Muscle layer of colon (tissue), 2 donors: ENCODE measurements around the gene DCLK1.
A peak's percentile ranks its signal among the peaks of the same experiment; 100 is the strongest.

ENCODE experiments used
- H3K27ac ChIP-seq: one replicate; pipeline ENCODE4 v1.7.0; 2013; ENCODE audit warnings: low read depth, mild to moderate bottlenecking, low read length, moderate library complexity
- H3K27me3 ChIP-seq, 2 donors: one replicate each; pipeline ENCODE4 v1.7.0; 2013; ENCODE audit warnings: low read length in 2 of 2, mild to moderate bottlenecking in 2 of 2; ENCODE audit not compliant: insufficient read depth in 2 of 2, control insufficient read depth in 1 of 2
- H3K36me3 ChIP-seq: one replicate; pipeline ENCODE4 v1.7.0; 2013; ENCODE audit warnings: mild to moderate bottlenecking, low read length; ENCODE audit not compliant: insufficient read depth
- H3K4me1 ChIP-seq: one replicate; pipeline ENCODE4 v1.7.0; 2013; ENCODE audit warnings: mild to moderate bottlenecking, low read length; ENCODE audit not compliant: insufficient read depth
- H3K4me3 ChIP-seq, 2 donors: one replicate each; pipeline ENCODE4 v1.7.0; 2013; ENCODE audit warnings: low read length in 2 of 2, low read depth in 1 of 2, mild to moderate bottlenecking in 1 of 2, moderate library complexity in 1 of 2
- H3K9ac ChIP-seq: one replicate; pipeline ENCODE4 v1.7.0; 2013; ENCODE audit warnings: low read length
- H3K9me3 ChIP-seq: one replicate; pipeline ENCODE4 v1.7.0; 2013; ENCODE audit warnings: mild to moderate bottlenecking, low read length
- donor health status: abdominal sarcoma.
- donor health status: Adenocarcinoma of cecum.

The DCLK1 gene

DNA sequence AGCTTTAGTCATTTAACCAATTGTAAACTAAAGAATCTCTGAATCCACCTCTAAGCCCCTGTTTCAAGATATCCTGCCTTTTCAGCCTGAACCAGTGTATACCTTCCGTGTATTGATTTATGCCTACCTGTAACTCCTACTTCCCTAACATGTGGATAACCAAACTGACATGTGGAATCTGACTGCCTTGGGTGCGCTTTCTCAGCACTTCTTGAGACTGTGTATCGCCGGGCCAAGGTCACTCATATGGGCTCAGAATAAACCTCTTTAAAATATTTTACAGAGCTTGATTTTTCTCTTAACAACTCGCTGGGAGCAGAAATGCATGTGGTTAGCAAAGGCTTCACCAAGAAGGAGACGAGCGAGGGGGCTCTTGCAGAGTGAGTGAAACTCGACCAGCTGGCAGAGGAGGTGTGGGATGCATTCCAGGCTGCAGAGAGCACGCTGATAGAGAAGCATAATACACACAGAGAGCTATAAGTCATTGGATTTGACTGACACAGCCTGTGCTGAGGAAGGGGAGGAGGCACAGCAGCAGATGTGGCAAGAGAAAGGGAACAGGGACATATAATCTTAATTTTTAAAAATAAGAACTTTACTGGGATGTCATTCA lies 386.5 kb downstream of the DCLK1 start:
- Histone ChIP-seq H3K9ac (no peak overlapping the region), H3K36me3 (no peaks in the 10 kb centered on the region), H3K9me3 (no peaks in the 10 kb centered on the region), H3K4me1 (no peaks in the 10 kb centered on the region), H3K27me3 (no peaks in the 10 kb centered on the region), H3K4me3 (no peak overlapping the region), H3K27ac (no peak overlapping the region)

DNA sequence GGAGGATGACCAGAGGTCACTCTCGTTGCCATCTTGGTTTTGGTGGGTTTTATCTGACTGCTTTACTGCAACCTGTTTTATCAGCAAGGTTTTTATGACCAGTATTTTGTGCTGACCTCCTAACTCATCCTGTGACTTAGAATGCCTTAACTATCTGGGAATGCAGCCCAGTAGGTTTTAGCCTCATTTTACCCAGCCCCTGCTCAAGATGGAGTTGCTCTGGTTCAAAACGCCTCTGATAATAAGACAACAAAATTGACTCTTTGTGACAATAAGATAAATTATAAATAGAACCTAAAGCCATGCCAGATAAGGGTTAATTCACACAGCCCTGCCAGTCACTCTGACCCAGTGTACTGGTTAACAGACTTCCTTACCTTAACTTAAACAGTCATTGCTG lies 387.0 kb downstream of the DCLK1 start:
- Histone ChIP-seq H3K27ac (no peak overlapping the region), H3K27me3 (no peaks in the 10 kb centered on the region), H3K9me3 (no peaks in the 10 kb centered on the region), H3K4me1 (no peaks in the 10 kb centered on the region), H3K4me3 (no peak overlapping the region), H3K9ac (no peak overlapping the region), H3K36me3 (no peaks in the 10 kb centered on the region)

DNA sequence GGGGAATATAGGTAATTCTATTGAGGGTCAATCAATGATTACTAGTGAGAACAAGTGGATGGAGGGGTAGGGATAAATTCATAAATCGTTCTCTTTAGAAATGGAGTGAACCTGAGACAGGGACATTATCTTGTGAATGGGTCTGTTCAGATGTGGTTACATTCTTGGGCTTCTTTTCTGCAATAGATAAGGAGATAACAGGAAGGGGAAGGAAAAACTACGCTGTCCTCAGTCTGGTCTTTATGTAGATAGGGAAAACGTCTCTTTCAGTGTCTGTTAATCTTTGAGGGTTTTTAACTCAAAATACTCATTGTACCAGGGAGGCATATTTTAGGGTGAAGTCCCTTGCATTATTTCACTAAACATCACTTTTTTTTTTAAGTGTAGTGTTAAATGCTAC lies 388.0 kb downstream of the DCLK1 start:
- no peaks in the 10 kb centered on the region for H3K36me3 ChIP-seq
- H3K9ac ChIP-seq, result no peak overlapping the region
- H3K27ac ChIP-seq, result no peak overlapping the region
- H3K9me3 ChIP-seq, result no peaks in the 10 kb centered on the region
- H3K27me3 ChIP-seq, result no peaks in the 10 kb centered on the region
- no peak overlapping the region for H3K4me3 ChIP-seq
- H3K4me1 ChIP-seq, result no peaks in the 10 kb centered on the region

DNA sequence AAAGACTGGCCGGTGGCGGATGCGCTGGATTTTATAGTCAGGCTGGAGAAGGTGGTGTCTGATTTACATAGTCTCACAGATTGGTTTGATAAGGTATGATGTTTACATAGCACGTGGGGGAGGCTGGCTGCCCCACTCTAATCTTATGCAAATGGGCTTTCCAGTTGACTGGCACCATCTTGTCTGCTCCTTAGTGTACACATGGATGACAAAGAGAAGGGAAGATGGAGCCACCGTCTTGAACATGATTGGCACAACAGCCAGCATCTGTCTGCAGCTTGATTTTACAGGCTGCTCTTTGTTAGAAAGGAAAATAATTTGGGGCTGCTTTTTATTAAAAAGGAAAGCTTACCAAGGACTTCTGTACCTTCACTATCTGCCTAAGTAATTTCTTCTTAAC lies 389.5 kb downstream of the DCLK1 start:
- Histone ChIP-seq H3K9ac (no peak overlapping the region), H3K4me1 (no peaks in the 10 kb centered on the region), H3K4me3 (no peak overlapping the region), H3K27me3 (no peaks in the 10 kb centered on the region), H3K27ac (no peak overlapping the region), H3K9me3 (no peaks in the 10 kb centered on the region), H3K36me3 (no peaks in the 10 kb centered on the region)

DNA sequence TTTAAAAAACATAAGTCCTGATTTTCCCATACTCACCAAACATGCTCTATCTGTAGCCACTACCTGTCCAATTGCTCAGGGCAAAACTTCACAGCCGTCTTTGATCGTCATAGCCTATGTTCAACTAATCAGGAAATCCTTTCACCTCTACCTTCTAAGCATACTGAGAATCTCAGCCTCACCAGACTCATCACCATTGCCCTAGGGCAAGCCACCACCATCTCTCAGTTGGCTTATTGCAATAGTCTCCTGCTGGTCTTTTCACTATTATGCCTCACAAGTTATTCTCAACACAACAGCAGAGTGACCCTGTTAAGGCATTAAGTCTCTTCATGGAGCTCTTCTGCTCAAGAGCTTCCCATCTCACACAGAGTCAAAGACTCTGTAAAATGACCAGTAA lies 394.3 kb downstream of the DCLK1 start:
- Histone ChIP-seq H3K27ac (no peak overlapping the region), H3K9me3 (no peaks in the 10 kb centered on the region), H3K36me3 (no peaks in the 10 kb centered on the region), H3K27me3 (no peaks in the 10 kb centered on the region), H3K4me1 (peaks cover 19% of the 10 kb centered on the region), H3K9ac (no peak overlapping the region), H3K4me3 (no peak overlapping the region)

DNA sequence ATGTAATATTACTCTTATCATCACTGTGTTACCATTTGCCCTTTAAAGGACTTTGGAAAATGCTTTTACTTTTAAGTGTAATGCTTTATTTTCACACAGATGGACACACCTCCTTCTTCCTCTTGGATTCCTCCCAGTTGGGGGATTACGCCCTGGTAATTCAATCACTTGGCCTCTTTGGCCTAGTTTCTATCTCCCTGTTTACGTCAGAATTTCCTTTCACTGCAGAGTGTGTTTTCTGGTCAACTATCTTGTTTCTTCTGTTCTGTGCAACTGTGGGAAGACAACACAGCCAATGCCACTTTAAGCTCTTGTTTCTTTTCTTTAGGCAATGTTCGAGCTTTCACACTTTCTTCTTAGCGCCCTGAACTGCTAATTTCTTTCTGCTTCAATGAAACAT lies 397.4 kb downstream of the DCLK1 start:
- Histone ChIP-seq H3K9ac (no peak overlapping the region), H3K4me3 (no peak overlapping the region), H3K27ac (no peak overlapping the region), H3K4me1 (peaks cover 19% of the 10 kb centered on the region), H3K36me3 (no peaks in the 10 kb centered on the region), H3K9me3 (no peaks in the 10 kb centered on the region), H3K27me3 (no peaks in the 10 kb centered on the region)

DNA sequence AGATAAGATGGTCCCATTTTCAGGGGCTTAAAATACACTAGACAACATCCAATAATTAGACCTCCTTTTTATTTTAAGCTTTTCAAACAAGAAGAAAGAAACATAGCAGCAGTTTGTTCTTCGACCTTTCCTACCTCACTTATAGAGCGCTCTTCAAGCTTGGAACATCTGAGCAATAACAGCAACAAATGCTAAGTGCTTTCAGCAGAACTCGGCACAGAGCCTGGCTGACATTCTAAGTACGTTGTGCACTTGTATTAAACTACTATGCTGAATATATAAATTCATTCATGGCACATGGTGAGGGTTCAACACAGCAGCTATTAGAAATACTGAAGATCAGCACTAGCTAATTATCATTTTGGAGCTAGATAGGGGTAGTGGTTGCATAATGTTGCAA lies 398.6 kb downstream of the DCLK1 start:
- H3K4me1 ChIP-seq, result peaks cover 24% of the 10 kb centered on the region

DNA sequence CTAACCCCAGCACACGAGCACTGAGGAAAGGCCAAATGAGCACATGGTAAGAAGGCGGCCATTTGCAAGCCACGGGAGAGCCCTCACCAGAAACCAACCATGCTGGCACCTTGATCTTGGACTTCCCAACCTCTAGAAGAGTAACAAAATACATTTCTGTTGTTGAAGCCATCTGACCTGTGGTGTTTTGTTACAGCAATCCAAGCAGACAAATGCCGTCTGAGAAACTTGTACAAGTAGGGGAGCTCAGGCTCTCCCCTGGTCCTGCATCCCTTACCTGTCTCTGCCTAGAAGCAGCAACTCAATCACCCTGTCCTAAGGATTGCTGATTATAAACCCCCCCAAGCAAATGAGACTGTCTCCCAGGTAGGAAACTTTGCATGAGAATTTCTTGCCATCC lies 399.7 kb downstream of the DCLK1 start:
- Histone ChIP-seq H3K9ac (no peak overlapping the region), H3K36me3 (no peaks in the 10 kb centered on the region), H3K4me3 (no peak overlapping the region)

More for the DNA sequence above, 398.6 kb downstream of the DCLK1 start:
- no peak overlapping the region for H3K9ac ChIP-seq
- H3K27me3 ChIP-seq, result no peaks in the 10 kb centered on the region
- H3K27ac ChIP-seq, result no peak overlapping the region
- H3K36me3 ChIP-seq, result no peaks in the 10 kb centered on the region
- H3K9me3 ChIP-seq, result no peaks in the 10 kb centered on the region
- H3K4me3 ChIP-seq, result no peak overlapping the region

DNA sequence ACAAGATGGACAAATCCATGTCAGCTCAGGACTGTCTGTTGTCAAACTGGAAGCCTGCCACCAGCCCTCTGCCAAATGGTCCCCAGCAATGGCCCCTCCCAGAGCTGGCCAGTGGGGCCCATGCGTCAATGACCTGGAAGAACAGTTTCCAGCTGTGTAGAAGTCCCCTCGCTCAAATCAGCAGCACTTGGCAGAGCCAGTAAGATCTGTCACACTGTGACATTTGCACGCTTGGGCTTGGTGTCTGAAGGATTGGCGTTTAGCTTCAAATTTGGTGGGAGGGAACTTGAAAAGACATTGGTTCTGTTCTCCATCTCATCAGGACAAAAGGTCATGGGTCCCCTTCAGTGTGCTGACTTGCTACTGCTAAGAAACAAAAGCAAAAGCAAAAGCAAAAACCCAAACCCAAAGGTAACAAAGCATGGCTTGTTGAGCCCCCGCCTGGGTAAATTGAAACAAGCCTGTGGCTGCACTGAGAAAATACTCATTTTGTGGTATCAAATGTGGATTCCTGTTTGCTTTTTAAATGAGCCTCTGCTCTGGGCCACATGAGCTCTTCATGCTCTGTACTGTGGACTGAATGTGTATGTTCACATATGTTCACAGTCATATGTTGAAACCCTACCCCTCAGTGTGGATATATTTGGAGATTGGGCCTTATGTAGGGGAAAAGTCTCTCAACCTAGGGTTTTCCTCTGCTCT lies 401.1 kb downstream of the DCLK1 start:
- H3K9ac ChIP-seq, result no peak overlapping the region
- no peaks in the 10 kb centered on the region for H3K36me3 ChIP-seq
- no peaks in the 10 kb centered on the region for H3K9me3 ChIP-seq
- peaks cover 26% of the 10 kb centered on the region for H3K4me1 ChIP-seq
- H3K27ac ChIP-seq, result no peak overlapping the region
- H3K4me3 ChIP-seq, result no peak overlapping the region
- no peaks in the 10 kb centered on the region for H3K27me3 ChIP-seq

More for the DNA sequence above, 399.7 kb downstream of the DCLK1 start:
- no peaks in the 10 kb centered on the region for H3K9me3 ChIP-seq
- no peak overlapping the region for H3K27ac ChIP-seq
- H3K4me1 ChIP-seq, result peaks cover 25% of the 10 kb centered on the region
- no peaks in the 10 kb centered on the region for H3K27me3 ChIP-seq

DNA sequence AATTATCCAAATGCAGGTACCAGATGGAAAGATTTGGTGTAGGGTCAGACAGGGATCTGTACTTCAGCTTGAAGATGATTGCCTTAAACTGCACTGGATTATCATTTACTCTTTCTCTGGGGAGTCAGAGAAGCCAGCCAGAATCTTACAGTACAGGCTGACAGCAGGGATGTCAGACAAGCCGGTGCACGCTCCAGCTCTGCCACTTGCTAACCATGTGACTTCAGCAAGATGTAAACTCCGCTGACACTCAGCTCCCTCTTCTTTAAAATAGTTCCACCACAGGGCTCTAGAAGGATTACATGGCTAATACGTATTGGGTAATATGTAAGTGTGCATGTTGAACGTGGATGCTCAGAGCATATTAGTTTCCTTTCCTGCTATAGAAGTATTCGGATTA lies 403.3 kb downstream of the DCLK1 start:
- no peaks in the 10 kb centered on the region for H3K36me3 ChIP-seq
- H3K27me3 ChIP-seq, result no peaks in the 10 kb centered on the region
- no peak overlapping the region for H3K4me3 ChIP-seq
- H3K4me1 ChIP-seq, result peaks cover 38% of the 10 kb centered on the region
- no peak overlapping the region for H3K9ac ChIP-seq
- H3K9me3 ChIP-seq, result no peaks in the 10 kb centered on the region
- H3K27ac ChIP-seq, result no peak overlapping the region

DNA sequence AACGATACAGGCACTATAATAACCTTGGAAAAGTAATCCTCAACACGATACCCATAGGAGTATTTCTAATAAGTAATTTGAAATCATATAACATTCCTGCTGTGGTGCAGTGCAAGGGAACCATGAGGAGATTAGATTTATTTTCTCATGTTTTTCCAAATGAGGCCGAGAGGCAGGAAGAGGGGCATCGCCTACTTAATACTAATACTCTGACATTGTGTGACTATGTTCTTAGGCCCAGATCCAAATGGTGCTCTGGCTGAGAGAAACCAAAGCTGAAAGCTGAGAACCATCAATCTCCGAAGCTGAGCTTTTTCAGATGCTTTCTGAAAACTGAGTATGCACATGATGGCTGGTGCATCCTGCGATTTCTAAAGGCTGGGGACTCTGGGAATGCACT lies 406.7 kb downstream of the DCLK1 start:
- no peaks in the 10 kb centered on the region for H3K27me3 ChIP-seq
- H3K4me1 ChIP-seq, result peaks cover 51% of the 10 kb centered on the region
- H3K27ac ChIP-seq, result peak overlapping the region; percentile 32
- no peaks in the 10 kb centered on the region for H3K36me3 ChIP-seq
- H3K9me3 ChIP-seq, result no peaks in the 10 kb centered on the region
- no peak overlapping the region for H3K4me3 ChIP-seq
- H3K9ac ChIP-seq, result no peak overlapping the region

DNA sequence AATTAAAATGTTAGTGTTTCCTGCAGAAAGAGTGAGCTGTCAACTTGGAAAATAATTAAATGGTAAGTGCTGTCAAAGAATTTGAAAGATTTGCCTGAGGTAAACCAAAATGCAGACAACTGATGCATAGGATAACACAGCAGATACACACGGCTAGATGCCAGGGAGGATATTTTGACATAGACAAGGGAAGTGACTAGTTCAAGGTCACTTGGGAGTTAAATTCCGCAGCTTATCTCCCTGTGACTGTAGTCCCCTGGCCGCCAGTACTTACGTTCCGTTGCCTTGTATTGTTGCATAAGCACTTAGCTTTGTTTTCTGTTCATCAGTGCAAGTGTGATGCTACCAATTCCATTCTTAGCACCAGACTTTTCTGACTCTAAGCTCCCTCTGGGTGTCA lies 407.4 kb downstream of the DCLK1 start:
- Histone ChIP-seq H3K4me1 (peaks cover 51% of the 10 kb centered on the region), H3K4me3 (no peak overlapping the region), H3K9me3 (no peaks in the 10 kb centered on the region), H3K27ac (peak overlapping the region; percentile 32), H3K36me3 (no peaks in the 10 kb centered on the region), H3K27me3 (no peaks in the 10 kb centered on the region), H3K9ac (no peak overlapping the region)
